Stimulated activated CD8-positive, alpha-beta memory T cell treated with anti-CD3 and anti-CD28 coated beads, Interleukin-7, amount 100 ng/mL, for 1 hour (primary cell): ENCODE measurements around the gene EGFL8.

Source experiments
- DNase-seq, 2 donors: peaks; one replicate each; pipeline ENCODE4 v3.0.0-alpha.2; 2020; ENCODE audit warnings: low read depth in 2 of 2

The EGFL8 gene

GRCh38 chr6:32167761-32168262, 3.4 kb downstream of the EGFL8 start:
- DNase-seq: no peak

- no peak for DNase-seq
Measured at GRCh38 chr6:32168350-32168749, 4.0 kb downstream of the EGFL8 start.

- DNase-seq: no peak
Measured at GRCh38 chr6:32168807-32169591, 4.6 kb downstream of the EGFL8 start.

- no peak for DNase-seq
Measured at GRCh38 chr6:32170294-32170693, 5.9 kb downstream of the EGFL8 start.

- no peak for DNase-seq
Measured at GRCh38 chr6:32171234-32171633, 6.8 kb downstream of the EGFL8 start.

- DNase-seq: no peak
Measured at GRCh38 chr6:32173051-32173727, 8.8 kb downstream of the EGFL8 start.

- no peak for DNase-seq
Measured at GRCh38 chr6:32174416-32174815, 10.0 kb downstream of the EGFL8 start.

GRCh38 chr6:32175322-32175710, 10.9 kb downstream of the EGFL8 start:
- no peak for DNase-seq

- DNase-seq: peak; percentile 93 to 95
Measured at GRCh38 chr6:32175711-32176475, 11.5 kb downstream of the EGFL8 start, which contains the start of gene AGPAT1. Gene AGPAT1, minus strand, starts transcription at chr6:32176084. Its CDS starts 4,588 bp downstream, at chr6:32171496.

- DNase-seq: no peak
Measured at GRCh38 chr6:32176476-32177182, 12.2 kb downstream of the EGFL8 start.

GRCh38 chr6:32177183-32177787, 12.9 kb downstream of the EGFL8 start:
- DNase-seq: no peak

GRCh38 chr6:32177788-32178546, 13.6 kb downstream of the EGFL8 start, which contains the start of gene RNF5:
Gene RNF5, plus strand, starts transcription at chr6:32178405. Its CDS starts 107 bp downstream, at chr6:32178512.
- peak; percentile 78 to 79 for DNase-seq

- no peak for DNase-seq
Measured at GRCh38 chr6:32178547-32179440, 14.4 kb downstream of the EGFL8 start.

GRCh38 chr6:32179766-32180405, 15.5 kb downstream of the EGFL8 start:
- DNase-seq: no peak

GRCh38 chr6:32181148-32181702, 16.8 kb downstream of the EGFL8 start:
- DNase-seq: no peak

GRCh38 chr6:32181915-32182529, 17.6 kb downstream of the EGFL8 start:
- DNase-seq: no peak

GRCh38 chr6:32182555-32182981, 18.2 kb downstream of the EGFL8 start:
- DNase-seq: no peak

- DNase-seq: no peak
Measured at GRCh38 chr6:32183030-32183429, 18.6 kb downstream of the EGFL8 start.
